ENCODE data around the gene FADS2.
A peak's percentile ranks its signal among the peaks of the same experiment; 100 is the strongest.

FADS2 gene

DNA sequence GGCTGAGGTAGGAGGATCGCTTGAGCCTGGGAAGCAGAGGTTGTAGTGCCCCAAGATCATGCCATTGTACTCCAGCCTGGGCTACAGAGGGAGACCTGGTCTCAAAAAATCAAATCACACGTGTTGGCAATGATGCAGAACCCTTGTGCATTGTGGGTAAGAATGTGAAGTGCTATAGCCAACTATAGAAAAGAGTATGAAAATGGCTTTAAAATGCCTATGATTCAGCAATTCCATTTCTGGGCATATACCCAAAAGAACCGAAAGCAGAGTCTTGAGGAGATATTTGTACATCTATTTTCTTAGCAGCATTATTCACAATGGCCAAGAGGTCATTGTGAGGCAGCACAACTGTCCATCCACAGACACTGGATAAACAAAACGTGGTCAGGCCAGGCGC lies 65.9 kb downstream of the FADS2 start:
- Histone ChIP-seq H3K4me1 (ENCODE audit: control insufficient read depth, insufficient read depth, low read length, poor library complexity, severe bottlenecking) (peaks cover 9% of the 10 kb centered on the region), H3K27ac (ENCODE audit: insufficient read depth, low read length, poor library complexity, severe bottlenecking) (no peak overlapping the region), H3K9me3 (ENCODE audit: control insufficient read depth, low read length) (no peaks in the 10 kb centered on the region), H3K36me3 (ENCODE audit: control insufficient read depth, insufficient read depth, low read length) (no peaks in the 10 kb centered on the region), H3K27me3 (replicated peaks; ENCODE audit: control insufficient read depth, insufficient read depth, low read length, poor library complexity, severe bottlenecking) (no peaks in the 10 kb centered on the region), H3K4me3 (ENCODE audit: insufficient read depth, low read depth, low read length, poor library complexity, severe bottlenecking) (no peak overlapping the region)
- no peak for DNase-seq

DNA sequence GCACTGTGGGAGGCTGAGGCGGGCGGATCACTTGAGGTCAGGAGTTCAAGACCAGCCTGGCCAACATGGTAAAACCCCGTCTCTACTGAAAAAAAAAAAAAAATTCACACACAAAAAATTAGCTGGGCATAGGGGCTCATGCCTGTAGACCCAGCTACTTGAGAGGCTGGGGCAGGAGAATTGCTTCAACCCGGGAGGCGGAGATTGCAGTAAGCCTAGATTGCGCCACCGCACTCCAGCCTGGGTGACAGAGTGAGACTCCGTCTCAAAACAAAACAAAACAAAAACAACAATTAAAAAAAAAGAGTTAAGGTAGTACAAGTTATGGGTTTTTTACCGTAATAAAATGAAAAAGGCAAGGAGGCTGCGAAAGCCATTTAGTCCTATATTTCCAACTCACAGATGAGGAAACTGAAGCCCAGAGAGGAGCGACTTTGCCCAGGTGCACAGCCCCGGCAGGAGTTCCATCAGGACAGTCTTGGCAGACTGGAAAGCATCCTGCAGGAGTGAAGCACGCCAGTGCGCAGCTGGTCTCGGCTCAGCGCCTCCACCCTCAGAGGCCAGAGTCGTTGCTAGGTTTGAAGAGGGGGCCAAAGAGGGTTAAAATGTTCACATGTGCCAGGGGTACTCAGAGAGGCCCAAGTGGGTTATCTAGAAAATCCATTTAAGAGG lies 67.1 kb downstream of the FADS2 start:
- no peak overlapping the region for H3K27ac ChIP-seq (ENCODE audit: insufficient read depth, low read length, poor library complexity, severe bottlenecking)
- no peaks in the 10 kb centered on the region for H3K36me3 ChIP-seq (ENCODE audit: control insufficient read depth, insufficient read depth, low read length)
- no peaks in the 10 kb centered on the region for H3K9me3 ChIP-seq (ENCODE audit: control insufficient read depth, low read length)
- DNase-seq, result no peak
- peaks cover 7% of the 10 kb centered on the region for H3K4me1 ChIP-seq (ENCODE audit: control insufficient read depth, insufficient read depth, low read length, poor library complexity, severe bottlenecking)
- no peaks in the 10 kb centered on the region for H3K27me3 ChIP-seq (replicated peaks; ENCODE audit: control insufficient read depth, insufficient read depth, low read length, poor library complexity, severe bottlenecking)
- H3K4me3 ChIP-seq (ENCODE audit: insufficient read depth, low read depth, low read length, poor library complexity, severe bottlenecking), result no peak overlapping the region

DNA sequence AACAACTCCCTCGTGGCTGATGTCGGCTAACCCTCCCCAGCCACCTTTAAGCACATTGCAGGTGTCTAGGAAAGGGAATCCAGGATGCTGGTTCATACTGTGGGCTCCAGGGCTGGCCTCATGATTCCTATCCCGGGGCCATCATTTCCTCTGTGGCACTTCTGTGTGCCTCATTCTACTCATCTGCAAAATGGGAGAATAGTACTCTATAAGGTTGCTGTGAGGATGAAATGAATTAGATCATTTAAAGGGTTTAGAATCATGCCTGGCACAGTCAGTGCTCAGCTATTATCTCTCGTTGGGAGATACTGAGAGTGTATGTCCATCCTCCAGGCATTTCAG lies 67.6 kb downstream of the FADS2 start:
- H3K27ac ChIP-seq (ENCODE audit: insufficient read depth, low read length, poor library complexity, severe bottlenecking), result no peak overlapping the region
- no peaks in the 10 kb centered on the region for H3K36me3 ChIP-seq (ENCODE audit: control insufficient read depth, insufficient read depth, low read length)
- no peaks in the 10 kb centered on the region for H3K27me3 ChIP-seq (replicated peaks; ENCODE audit: control insufficient read depth, insufficient read depth, low read length, poor library complexity, severe bottlenecking)
- H3K4me1 ChIP-seq (ENCODE audit: control insufficient read depth, insufficient read depth, low read length, poor library complexity, severe bottlenecking), result peaks cover 2% of the 10 kb centered on the region
- no peaks in the 10 kb centered on the region for H3K9me3 ChIP-seq (ENCODE audit: control insufficient read depth, low read length)
- no peak for DNase-seq
- H3K4me3 ChIP-seq (ENCODE audit: insufficient read depth, low read depth, low read length, poor library complexity, severe bottlenecking), result no peak overlapping the region

DNA sequence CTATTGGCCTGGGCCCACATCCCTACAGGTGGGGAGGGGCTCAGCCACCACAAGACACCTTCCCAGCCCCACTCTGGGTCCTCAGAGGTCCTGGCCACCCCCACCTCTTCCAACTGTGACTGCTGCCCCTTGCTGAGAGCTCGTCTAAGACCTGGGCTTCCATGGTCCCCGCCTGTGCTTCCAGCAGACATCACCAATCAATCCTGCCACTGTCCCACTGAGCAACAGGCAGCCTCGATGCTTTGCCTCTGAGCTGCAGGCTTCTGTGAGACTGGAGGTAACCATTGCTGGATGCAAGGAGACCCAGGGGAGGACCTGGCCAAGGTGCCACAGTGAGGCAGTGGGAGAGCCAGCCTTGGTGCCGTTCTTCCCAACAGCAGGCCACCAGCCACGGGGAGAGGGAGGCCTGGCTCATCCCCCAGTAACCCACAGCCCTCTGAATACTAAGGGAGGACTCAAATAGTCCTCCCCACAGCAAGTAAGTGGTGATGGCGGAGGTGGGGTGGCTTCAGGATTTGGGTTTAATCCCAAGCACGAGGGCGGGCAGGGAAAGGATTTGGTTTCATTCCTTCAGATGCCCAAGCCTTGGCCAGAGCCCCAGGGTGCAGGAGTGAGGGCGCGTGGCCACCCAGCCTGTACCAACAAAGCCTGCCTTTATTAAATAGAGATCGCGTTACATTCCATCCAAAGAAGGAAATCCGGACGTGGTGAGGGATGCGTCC lies 68.7 kb downstream of the FADS2 start:
- no peak overlapping the region for H3K4me3 ChIP-seq (ENCODE audit: insufficient read depth, low read depth, low read length, poor library complexity, severe bottlenecking)
- DNase-seq, result no peak
- no peaks in the 10 kb centered on the region for H3K9me3 ChIP-seq (ENCODE audit: control insufficient read depth, low read length)
- no peaks in the 10 kb centered on the region for H3K27me3 ChIP-seq (replicated peaks; ENCODE audit: control insufficient read depth, insufficient read depth, low read length, poor library complexity, severe bottlenecking)
- H3K27ac ChIP-seq (ENCODE audit: insufficient read depth, low read length, poor library complexity, severe bottlenecking), result no peak overlapping the region
- H3K36me3 ChIP-seq (ENCODE audit: control insufficient read depth, insufficient read depth, low read length), result no peaks in the 10 kb centered on the region
- no peaks in the 10 kb centered on the region for H3K4me1 ChIP-seq (ENCODE audit: control insufficient read depth, insufficient read depth, low read length, poor library complexity, severe bottlenecking)

DNA sequence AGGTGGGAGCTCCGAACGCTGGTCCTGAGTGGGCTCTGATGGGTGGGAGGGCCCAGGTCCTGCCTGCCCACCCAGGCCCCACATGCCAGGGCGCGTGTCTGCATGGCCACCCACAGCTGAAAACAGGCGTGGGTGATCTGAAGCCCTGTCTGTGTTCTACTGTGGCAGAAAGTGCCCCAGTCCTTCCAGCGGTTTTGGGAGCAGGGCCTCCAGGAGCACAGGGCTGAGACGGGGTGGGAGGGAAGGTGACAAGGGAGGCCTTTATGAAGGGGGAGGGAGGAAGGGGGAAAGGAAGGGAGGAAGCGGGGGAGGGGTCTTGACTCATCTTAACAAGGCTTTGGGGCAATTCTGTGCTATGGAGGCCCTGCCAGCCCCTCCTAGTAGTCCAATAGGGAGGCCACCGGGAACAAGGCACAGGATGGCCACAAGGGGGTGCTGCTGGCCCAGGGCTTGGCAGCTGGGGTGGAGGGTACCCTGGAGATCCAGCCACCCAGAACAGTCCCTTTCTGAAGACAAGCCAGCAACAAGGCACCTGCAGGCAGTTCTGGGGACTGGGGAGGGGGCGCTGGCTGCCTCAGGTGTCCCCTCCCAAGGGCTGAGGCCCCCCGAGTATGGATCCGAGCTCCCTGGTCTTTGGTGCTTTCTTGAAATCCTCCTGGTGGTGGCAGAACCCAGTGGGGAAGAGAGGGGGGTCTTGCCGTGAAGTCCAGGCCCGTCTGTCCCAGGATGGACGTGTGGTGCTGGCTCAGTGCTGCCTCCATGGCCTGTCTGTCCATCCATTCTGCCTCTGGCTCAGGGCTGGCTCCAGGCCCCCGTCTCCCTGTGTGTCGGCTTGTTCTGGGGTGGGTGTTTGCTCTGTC lies 69.5 kb downstream of the FADS2 start:
- DNase-seq, result peak; percentile 39 to 61 (median 51)
- Histone ChIP-seq H3K4me1 (ENCODE audit: control insufficient read depth, insufficient read depth, low read length, poor library complexity, severe bottlenecking) (no peaks in the 10 kb centered on the region), H3K36me3 (ENCODE audit: control insufficient read depth, insufficient read depth, low read length) (no peaks in the 10 kb centered on the region), H3K9me3 (ENCODE audit: control insufficient read depth, low read length) (no peaks in the 10 kb centered on the region), H3K27ac (ENCODE audit: insufficient read depth, low read length, poor library complexity, severe bottlenecking) (no peak overlapping the region), H3K4me3 (ENCODE audit: insufficient read depth, low read depth, low read length, poor library complexity, severe bottlenecking) (no peak overlapping the region), H3K27me3 (replicated peaks; ENCODE audit: control insufficient read depth, insufficient read depth, low read length, poor library complexity, severe bottlenecking) (no peaks in the 10 kb centered on the region)

DNA sequence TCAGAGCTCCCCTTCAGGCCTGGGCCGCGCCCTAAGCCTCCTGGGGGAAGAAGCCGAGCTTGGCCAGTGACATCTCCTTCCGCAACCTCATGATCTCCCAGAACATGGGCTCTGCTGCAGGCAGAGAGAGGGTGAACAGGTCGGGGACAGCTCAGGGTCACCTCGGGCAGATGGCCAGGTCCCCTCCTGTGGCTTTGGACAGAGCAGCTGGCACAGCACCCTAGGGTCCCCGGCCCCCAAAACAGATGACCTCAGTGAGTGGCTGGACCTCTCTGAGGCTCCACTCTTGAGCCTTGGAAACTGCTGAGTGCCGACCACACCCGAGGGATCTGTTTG lies 70.1 kb downstream of the FADS2 start:
- H3K4me1 ChIP-seq (ENCODE audit: control insufficient read depth, insufficient read depth, low read length, poor library complexity, severe bottlenecking), result no peaks in the 10 kb centered on the region
- DNase-seq, result no peak
- H3K9me3 ChIP-seq (ENCODE audit: control insufficient read depth, low read length), result no peaks in the 10 kb centered on the region
- no peaks in the 10 kb centered on the region for H3K36me3 ChIP-seq (ENCODE audit: control insufficient read depth, insufficient read depth, low read length)
- H3K4me3 ChIP-seq (ENCODE audit: insufficient read depth, low read depth, low read length, poor library complexity, severe bottlenecking), result no peak overlapping the region
- H3K27ac ChIP-seq (ENCODE audit: insufficient read depth, low read length, poor library complexity, severe bottlenecking), result no peak overlapping the region
- no peaks in the 10 kb centered on the region for H3K27me3 ChIP-seq (replicated peaks; ENCODE audit: control insufficient read depth, insufficient read depth, low read length, poor library complexity, severe bottlenecking)

DNA sequence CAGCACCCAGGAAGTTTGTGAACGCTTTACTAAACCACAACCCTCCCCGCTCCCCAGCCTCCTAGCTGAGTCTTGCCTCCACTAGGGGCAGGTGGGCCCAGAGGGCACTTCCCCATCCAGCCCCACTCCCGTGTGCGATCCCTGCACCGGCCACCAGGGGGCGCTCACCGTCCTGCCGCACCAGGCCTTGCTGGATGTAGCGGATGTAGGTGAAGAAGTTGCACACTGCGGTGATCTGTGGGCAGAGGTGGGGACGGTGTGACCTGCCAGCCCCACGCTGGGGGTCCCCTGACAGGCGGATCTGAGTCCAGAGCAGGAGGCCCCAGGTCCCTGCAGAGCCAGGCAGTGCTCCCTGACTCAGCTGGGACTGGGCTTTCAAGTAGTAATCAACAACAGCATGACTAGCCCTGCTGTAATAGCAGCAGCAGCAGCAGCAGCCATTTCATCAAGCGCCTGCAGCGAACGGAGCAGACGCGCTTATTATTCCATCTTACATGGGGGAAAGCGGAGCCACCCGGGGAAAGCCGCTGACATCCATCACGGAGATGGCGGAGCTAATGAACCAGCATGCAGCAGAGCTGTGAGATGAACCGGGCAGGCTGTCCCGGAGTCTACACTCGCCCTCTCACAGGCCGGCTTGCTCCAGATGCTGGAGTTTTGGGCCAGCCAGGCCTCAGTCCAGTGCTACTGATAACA lies 71.2 kb downstream of the FADS2 start:
- no peaks in the 10 kb centered on the region for H3K36me3 ChIP-seq (ENCODE audit: control insufficient read depth, insufficient read depth, low read length)

DNA sequence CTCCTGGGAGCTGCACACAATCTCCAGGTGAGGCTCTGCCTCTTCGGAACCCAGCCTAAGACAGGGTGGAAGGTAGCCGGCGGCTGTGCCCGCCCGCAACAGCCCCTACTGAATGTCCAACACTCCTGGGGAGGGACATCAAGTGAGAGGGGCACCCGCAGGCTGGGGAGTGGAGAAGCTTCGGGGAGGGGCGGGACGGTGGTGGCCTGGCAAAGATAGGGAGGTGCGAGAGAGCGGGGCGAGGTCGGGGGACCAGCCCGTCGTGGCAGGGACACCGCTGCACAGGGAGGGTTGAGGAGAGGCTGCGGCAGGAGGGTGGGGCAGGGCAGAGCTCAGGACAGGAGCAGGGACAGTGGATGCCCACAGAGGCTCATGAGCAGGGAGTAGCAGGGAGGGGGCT lies 72.2 kb downstream of the FADS2 start:
- no peaks in the 10 kb centered on the region for H3K4me1 ChIP-seq (ENCODE audit: control insufficient read depth, insufficient read depth, low read length, poor library complexity, severe bottlenecking)
- no peaks in the 10 kb centered on the region for H3K9me3 ChIP-seq (ENCODE audit: control insufficient read depth, low read length)
- no peak overlapping the region for H3K4me3 ChIP-seq (ENCODE audit: insufficient read depth, low read depth, low read length, poor library complexity, severe bottlenecking)
- H3K27ac ChIP-seq (ENCODE audit: insufficient read depth, low read length, poor library complexity, severe bottlenecking), result no peak overlapping the region
- no peaks in the 10 kb centered on the region for H3K27me3 ChIP-seq (replicated peaks; ENCODE audit: control insufficient read depth, insufficient read depth, low read length, poor library complexity, severe bottlenecking)
- no peaks in the 10 kb centered on the region for H3K36me3 ChIP-seq (ENCODE audit: control insufficient read depth, insufficient read depth, low read length)
- no peak for DNase-seq

More for the DNA sequence above, 71.2 kb downstream of the FADS2 start:
- peak; percentile 83 to 86 (median 85) for DNase-seq
- H3K4me3 ChIP-seq (ENCODE audit: insufficient read depth, low read depth, low read length, poor library complexity, severe bottlenecking), result no peak overlapping the region
- no peaks in the 10 kb centered on the region for H3K9me3 ChIP-seq (ENCODE audit: control insufficient read depth, low read length)
- no peaks in the 10 kb centered on the region for H3K27me3 ChIP-seq (replicated peaks; ENCODE audit: control insufficient read depth, insufficient read depth, low read length, poor library complexity, severe bottlenecking)
- no peaks in the 10 kb centered on the region for H3K4me1 ChIP-seq (ENCODE audit: control insufficient read depth, insufficient read depth, low read length, poor library complexity, severe bottlenecking)
- H3K27ac ChIP-seq (ENCODE audit: insufficient read depth, low read length, poor library complexity, severe bottlenecking), result no peak overlapping the region

DNA sequence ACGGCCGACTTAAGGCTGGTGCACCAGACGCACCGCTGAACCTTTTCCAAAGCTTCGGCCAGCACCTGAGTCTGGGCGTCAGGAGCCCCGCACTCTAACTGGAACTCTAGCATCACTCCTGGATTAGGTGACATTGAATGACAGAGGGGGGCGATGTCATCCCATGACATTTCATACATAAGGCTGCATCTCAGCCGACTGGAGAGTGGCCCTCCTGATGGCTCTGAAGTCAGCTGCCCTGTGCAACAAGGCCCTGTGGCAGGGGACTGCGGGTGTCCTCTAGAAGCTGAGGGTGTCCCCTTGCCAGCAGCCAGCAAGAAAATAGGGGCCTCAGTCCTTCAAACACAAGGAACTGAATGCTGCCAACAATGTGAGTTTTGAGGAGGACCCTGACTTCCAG lies 73.3 kb downstream of the FADS2 start:
- Histone ChIP-seq H3K9me3 (ENCODE audit: control insufficient read depth, low read length) (no peaks in the 10 kb centered on the region), H3K36me3 (ENCODE audit: control insufficient read depth, insufficient read depth, low read length) (no peaks in the 10 kb centered on the region), H3K27me3 (replicated peaks; ENCODE audit: control insufficient read depth, insufficient read depth, low read length, poor library complexity, severe bottlenecking) (no peaks in the 10 kb centered on the region), H3K27ac (ENCODE audit: insufficient read depth, low read length, poor library complexity, severe bottlenecking) (no peak overlapping the region), H3K4me3 (ENCODE audit: insufficient read depth, low read depth, low read length, poor library complexity, severe bottlenecking) (no peak overlapping the region), H3K4me1 (ENCODE audit: control insufficient read depth, insufficient read depth, low read length, poor library complexity, severe bottlenecking) (no peaks in the 10 kb centered on the region)
- no peak for DNase-seq
